Activated CD8-positive, alpha-beta memory T cell treated with anti-CD3 and anti-CD28 coated beads for 24 hours (primary cell): ENCODE data around the gene RABAC1.
"Not testable (repeated sequence)": the region's sequence is repeated elsewhere in the genome, so short reads cannot be mapped to it uniquely, and the experiment has no call there.

Source experiments
- DNase-seq: peaks from one replicate; pipeline ENCODE4 v3.0.0-alpha.2; 2020

The RABAC1 gene

DNA sequence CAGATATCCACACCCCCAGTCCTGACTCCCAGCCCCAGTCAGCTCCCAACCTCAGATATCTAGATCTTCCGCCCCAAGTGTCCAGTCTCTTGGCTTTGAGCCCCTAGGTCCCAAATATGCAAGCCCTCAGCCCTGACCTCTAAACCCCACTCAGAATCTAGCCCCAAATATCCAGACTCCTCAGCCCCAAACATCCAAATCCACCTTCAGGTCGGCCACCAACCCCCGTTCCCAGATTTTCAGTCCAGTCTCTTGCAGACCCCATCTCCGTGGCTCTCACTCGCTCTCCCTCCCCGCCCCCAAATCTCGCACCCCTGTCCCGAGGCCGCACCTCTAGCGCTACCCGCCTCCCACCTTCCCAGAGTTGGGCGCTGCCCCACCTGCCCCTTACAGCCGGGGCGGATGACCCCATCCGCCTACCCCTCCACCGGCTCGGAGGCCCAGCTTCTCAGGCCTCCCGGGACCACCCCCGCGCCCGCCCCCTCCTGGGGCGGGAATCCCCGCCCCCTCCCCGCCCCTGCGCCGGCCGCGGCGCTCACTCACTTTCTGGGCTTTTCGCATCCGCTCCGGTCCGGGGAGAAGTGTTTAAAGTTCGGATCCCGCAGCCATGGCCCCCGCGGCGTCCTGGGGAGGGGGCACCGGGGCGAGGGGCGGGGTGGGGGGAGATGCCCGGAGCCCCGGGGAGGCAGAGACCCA lies 31.5 kb downstream of the RABAC1 start:
- no peak for DNase-seq

GRCh38 chr19:41926763-41927496 lies 32.2 kb downstream of the RABAC1 start:
- DNase-seq = no peak

DNA sequence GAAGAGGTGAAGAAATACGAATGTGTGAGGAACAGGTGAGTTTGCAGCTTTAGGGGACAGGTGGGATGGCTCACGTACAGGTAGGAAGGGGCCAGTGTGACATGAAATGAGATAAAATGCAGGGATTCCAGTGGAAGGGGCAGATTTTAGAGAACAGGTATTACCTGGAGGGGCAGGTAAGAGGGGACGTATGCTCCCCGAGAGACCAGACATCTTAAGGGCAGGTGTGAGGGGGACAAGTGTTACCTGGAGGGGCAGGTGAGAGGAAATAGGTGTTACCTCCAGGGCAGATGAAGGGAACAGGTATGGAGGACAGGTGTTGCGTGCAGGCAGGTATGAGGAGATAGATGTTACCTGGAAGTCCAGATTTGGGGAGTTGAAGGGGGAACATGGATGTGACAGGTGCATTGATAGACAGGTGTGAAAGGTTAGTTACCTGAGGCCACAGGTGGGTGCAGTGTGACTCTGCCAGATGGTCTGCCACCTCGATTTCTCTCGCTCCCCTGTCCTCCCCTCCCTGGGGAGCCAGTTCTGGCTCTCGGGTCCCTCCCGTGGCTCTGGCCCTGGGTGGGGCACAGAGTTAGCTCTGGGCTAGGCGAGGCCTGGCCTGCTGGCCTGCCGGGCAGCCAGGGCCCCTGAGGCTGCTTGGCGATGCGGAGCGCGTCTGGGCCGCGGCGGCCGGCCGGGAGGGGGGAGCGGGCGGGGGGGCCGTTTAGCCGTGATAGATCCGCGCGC lies 32.9 kb downstream of the RABAC1 start:
- DNase-seq = no peak

DNA sequence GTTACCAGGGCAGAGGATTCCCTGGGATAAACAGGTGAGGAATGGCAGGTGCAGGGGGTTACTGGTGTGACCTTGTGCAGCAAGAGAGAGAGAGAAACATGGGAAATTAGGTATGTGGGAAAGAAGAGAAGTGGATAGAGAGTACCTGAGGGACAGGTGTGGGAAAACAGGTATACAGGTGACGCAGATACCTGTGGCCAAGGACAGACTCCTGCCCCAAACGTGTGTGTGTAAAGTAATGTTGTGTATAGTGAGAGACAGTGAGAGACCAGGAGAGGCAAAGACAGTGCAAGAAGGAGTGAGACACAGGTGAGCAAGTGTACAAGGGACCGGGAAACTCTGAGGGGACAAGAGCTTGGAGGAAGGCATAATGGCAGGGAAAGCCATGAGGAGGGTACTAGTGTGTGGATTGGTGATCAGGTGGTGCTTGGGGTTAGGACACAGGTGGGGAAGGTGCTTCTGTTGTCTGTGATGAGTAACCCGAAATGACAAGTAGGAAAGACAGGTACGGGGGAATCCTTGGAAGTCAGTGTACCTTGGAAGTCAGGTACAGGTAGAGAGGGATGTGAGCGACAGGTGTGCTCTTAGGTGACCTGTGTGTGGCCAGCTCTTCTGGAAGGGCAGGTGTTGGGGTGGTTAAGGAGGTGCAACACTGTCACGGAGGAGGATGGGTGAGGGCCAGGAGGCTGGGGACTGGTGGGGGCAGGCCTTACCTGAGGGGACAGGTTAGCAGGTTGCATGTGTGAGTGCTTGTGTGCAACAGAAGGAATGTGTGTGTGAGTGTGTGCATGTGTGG lies 33.7 kb downstream of the RABAC1 start:
- DNase-seq = no peak

DNA sequence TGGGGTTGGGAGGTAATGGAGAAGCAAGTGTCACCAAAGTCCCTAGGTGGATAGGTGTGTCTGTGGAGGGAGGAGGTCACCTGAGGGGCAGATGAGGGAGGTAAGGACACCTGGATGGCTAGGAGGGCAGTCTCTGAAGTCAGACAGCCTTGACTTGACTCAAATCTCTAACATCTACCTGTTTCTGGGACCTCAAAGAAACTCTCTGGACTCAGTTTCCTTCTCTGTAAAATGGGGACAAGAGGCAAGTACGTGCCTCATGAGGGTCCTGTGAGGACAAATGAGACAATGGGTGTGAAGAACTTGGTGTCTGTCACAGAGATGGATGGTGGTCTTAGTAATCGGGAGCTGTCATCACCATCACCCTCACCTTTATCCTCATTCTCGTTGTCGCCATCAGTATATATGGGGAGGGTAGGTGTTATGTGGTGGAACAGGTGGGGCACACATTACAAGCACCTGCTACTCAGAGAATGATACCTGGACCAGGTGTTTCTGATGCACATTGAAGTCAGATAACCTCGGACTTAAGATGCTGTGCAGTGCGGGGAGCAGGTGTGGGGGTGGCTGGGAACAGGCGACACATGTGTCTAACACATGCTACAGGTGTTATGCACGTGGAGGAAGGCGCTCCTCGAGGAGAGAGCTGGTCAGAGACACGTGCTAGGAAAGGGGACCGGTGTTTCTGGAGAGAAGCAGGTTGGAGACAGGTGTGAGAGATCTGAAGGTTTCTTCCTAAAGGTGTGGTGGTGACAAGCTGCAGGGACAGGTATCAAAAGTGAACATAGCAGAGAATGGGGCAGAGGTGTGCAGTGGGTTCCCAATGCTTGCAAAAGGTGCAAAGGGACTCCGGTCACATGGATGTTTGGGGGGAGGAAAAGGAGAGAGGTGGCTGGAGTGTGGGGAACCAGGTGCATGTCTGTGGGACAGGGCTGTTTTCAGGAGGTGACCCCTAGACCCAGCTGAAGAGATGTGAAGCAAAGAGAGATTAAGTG lies 34.7 kb downstream of the RABAC1 start:
- DNase-seq = no peak

DNA sequence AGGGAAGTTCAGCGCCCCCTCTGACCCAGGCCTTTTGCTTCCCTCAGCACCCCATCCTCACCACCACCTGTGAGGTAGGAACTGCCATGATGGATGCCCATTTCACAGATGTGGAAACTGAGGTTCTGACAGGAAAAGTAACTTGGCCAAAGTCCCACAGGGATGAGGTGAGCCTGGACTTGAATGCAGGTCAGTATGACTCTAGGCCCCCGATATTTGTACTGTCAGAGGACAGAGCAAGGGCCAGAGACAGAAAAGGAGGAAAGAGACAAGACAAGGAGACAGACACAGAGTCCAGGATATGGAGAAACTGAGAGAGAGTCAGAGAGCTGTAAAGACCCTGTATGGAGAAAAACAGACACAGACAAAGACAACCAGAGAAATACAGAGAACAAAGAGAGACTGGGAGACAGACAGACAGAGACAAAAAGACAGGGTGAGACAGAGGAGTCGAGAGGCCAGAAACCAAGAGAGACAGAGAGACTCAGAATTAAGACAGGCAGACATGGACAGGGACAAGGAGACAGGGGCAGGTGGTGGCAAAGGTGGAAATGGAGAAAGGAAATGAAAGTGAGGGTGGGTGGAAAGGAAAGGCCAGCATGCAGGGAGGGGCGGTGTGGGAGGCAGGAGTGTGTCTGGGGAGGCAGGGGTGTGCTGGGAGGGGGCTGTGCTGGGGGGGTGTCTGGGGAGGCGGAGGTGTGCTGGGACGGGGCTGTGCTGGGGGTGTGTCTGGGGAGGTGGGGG lies 35.9 kb downstream of the RABAC1 start:
- no peak for DNase-seq

DNA sequence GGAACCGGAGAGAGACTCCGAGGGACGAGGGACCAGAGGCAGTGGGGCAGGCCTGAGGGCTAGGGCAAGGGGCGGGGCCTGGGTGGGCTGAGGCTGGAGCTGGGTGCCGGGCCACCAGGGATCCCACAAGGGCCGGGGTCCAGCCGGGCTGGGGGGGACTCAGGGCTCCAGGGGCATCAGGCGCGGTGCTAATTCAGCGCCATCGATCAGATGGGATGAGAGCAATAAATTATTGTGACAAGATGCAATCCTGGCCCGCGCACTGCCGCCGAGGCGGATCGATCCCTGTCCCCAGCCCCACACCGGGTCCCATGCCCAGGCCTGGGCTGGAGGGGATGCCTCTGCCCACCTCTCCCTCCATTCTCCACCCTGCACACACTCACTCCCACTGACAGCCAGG lies 36.5 kb downstream of the RABAC1 start:
- no peak for DNase-seq

GRCh38 chr19:41921577-41922576 lies 37.2 kb downstream of the RABAC1 start:
- DNase-seq = no peak

DNA sequence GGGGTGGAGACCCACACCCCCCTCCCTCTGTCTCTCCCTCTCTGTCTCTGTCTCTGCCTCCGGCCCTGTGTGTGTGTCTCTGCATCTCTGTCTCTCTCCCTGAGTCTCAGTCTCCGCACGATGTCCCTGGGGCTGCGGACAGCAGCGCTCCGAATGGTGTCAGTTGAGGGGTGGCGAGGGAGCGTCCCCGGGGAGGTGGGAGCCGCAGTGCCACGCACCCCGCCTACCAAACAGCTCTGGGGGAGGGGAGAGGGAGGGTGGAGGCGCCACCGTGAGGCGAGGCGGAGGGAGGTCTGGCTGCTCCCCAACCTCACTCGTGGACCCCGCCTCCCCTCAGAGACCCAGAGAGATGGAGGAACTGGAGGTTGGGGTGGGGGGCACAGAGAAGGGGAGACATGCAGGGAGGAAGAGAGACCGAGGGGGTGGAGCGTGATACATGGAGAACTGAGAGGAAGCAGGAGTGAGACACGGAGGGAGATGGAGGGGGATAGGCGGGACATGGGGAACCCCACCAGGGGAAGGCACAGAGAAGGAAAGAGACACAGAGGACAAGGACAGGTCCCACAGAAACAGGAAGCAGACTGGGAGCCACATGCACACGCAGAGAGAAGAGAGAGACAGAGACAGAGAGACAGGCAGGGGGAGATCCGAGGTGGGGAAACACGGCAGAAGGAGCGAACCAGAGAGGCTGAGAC lies 38.1 kb downstream of the RABAC1 start:
- DNase-seq = no peak

- no peak for DNase-seq
These were observed 39.0 kb downstream of the RABAC1 start for GRCh38 chr19:41919948-41920712.

GRCh38 chr19:41918653-41919244 lies 40.4 kb downstream of the RABAC1 start:
- no peak for DNase-seq

- no peak for DNase-seq
These were observed 41.0 kb downstream of the RABAC1 start for GRCh38 chr19:41918095-41918494.

DNA sequence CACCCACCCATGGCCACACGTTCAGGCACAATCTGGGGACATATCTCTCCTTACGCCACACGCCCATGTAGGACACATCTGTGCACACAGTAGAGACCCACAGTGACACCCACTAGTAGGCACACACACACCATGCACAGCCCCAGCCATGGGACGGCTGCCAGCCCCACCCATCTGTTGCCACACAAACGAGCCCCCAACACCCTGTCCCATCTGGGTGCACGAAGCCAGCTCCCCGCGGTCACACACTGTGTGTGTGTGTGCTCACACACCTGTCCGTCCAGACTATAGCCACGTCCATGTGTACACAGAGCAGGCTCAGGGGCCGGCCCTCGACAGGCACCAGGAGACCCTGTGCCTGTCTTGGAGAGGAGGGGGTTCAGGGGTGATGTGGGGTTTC lies 41.4 kb downstream of the RABAC1 start:
- no peak for DNase-seq

- DNase-seq = no peak
These were observed 43.2 kb downstream of the RABAC1 start for GRCh38 chr19:41915776-41916414.

GRCh38 chr19:41915021-41915775 lies 43.9 kb downstream of the RABAC1 start:
- no peak for DNase-seq

DNA sequence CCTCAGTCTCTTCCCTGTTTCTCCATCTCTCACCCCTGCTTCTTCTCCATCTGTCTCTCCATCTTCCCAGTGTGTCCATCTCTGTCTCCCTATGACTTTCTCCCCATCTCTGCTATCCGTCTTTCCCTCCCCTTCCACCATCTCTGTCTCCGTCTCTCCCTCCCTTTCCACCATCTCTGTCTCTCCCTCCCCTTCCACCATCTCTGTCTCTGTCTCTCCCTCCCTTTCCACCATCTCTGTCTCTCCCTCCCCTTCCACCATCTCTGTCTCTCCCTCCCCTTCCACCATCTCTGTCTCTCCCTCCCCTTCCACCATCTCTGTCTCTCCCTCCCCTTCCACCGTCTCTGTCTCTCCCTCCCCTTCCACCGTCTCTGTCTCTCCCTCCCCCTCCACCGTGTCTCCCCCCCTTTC lies 44.7 kb downstream of the RABAC1 start:
- not testable (repeated sequence) for DNase-seq
